ENCODE measurements around the gene ST6GALNAC3.

DNA sequence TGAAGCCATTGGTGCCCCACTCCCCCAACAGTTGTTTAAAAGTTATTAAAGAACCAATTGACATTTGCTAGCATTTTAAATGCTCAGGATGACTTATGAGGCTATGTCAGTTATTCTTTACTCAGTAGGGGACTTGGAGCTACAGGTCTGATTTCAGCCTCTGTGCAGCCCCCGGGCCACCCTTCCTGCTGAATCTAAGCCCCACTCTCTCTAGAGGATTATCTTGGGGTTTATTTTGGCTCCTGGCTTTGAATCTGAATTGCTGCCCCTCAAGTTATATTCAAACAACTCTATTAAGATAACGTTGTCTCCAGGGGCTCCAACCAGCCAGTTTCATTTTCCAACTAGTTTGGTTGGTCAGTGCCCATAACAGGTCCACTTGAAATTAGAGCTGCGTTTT lies 135.1 kb downstream of the ST6GALNAC3 start:
- TF ChIP-seq CTCF (IDR thresholded peaks at IDR 0.05) = no peak
- TF ChIP-seq POLR2AphosphoS5 (IDR thresholded peaks at IDR 0.05; ENCODE audit: low read depth, low read length) = no peak
- TF ChIP-seq REST (IDR thresholded peaks at IDR 0.05; ENCODE audit: insufficient read depth in 1 of 2, low read depth in 2 of 2, low read length in 1 of 2) = no peak
- TF ChIP-seq TCF7L2 (IDR thresholded peaks at IDR 0.05; ENCODE audit: low read depth, low read length) = no peak
- no peak for TF ChIP-seq SIN3A (IDR thresholded peaks at IDR 0.05; ENCODE audit: borderline replicate concordance, insufficient read depth, low read depth, low read length)
